HCT116 (cell line): ENCODE data around the gene ADAM10. TPM values are rescaled to one million over a fixed set of nuclear protein-coding genes. Genes with fewer than 3 reads are reported as not detected.

Experiments
- ATAC-seq: fragments of 200-7000 bp; cut with Tn5 transposase; 2 replicates; pipeline ENCODE4 v1.9.1; 2020; ENCODE audit warnings: mild to moderate bottlenecking, moderate library complexity
- BruUV-seq: library from RNA; stranded (reverse); fragments of 400-500 nt; replicated peaks from 2 replicates; lab custom pipeline; 2021; lab: Mats Ljungman, UMichigan
- CTCF ChIA-PET: fragments of 300-600 bp; sonication (Branson Sonifier 250); formaldehyde crosslinking; loops from one replicate; lab custom pipeline; 2021; ENCODE audit warnings: antibody characterized with exemption; lab: Charles Lee
- POLR2A ChIA-PET: fragments of 300-600, 350-600 bp; sonication (Branson Sonifier 250); formaldehyde crosslinking; loops from one replicate; lab custom pipeline; 2021; ENCODE audit warnings: antibody characterized with exemption; lab: Charles Lee
- RAD21 ChIA-PET, 2 experiments: fragments of 300-600 bp; sonication (Branson Sonifier 250); formaldehyde crosslinking; loops; one replicate each; lab custom pipeline; 2023; ENCODE audit warnings: low total read pairs in 2 of 2; ENCODE audit not compliant: uncharacterized antibody in 2 of 2, unreplicated experiment in 2 of 2, low non-redundant PET in 1 of 2; lab: Charles Lee
- DNase-seq: peaks from one replicate; pipeline ENCODE4 v3.0.0-alpha.2; 2010; ENCODE audit warnings: low read depth, low spot score
- H2AFZ ChIP-seq: fragments of 200-600 bp; shearing (Covaris generic), sonication (generic); 2 replicates; pipeline ENCODE4 v1.6.1; 2017; ENCODE audit warnings: low read depth, mixed run types, mixed read lengths, antibody characterized with exemption, low read length; ENCODE audit not compliant: poor library complexity, severe bottlenecking
- H3K27ac ChIP-seq: 2 replicates; pipeline ENCODE4 v1.5.1; 2012; ENCODE audit warnings: low read depth, low read length
- H3K27me3 ChIP-seq: fragments of 200-600 bp; sonication (generic); 2 replicates; pipeline ENCODE4 v1.6.1; 2016; ENCODE audit warnings: mixed run types, low read length, mixed read lengths; ENCODE audit not compliant: insufficient read depth
- H3K36me3 ChIP-seq, 2 experiments: fragments of 200-500 bp in 1 of 2; fragments of 200-600 bp in 1 of 2; sonication (Bioruptor generic) in 1 of 2; sonication (generic) in 1 of 2; 2 replicates each; pipeline versions ENCODE4 v1.5.1 to v1.6.1; 2014 to 2016; ENCODE audit warnings: low read length in 2 of 2, inconsistent platforms in 1 of 2, mixed read lengths in 1 of 2, mixed run types in 1 of 2; ENCODE audit not compliant: insufficient read depth in 2 of 2, control insufficient read depth in 1 of 2
- H3K4me1 ChIP-seq, 2 experiments: fragments of 200-600 bp in 1 of 2; sonication (generic) in 1 of 2; 2 replicates each; pipeline versions ENCODE4 v1.5.1 to v1.6.1; 2012 to 2017; ENCODE audit warnings: low read length in 2 of 2, inconsistent platforms in 1 of 2, mild to moderate bottlenecking in 1 of 2, mixed read lengths in 1 of 2, mixed run types in 1 of 2, moderate library complexity in 1 of 2; ENCODE audit not compliant: insufficient read depth in 2 of 2, control insufficient read depth in 1 of 2
- H3K4me2 ChIP-seq: fragments of 200-600 bp; sonication (generic); 2 replicates; pipeline ENCODE4 v1.6.1; 2017; ENCODE audit warnings: mixed run types, low read length, mixed read lengths
- H3K4me3 ChIP-seq, 2 experiments: fragments of 200-600 bp in 1 of 2; sonication (generic) in 1 of 2; replicated peaks in 1 of 2; 2 replicates each; pipeline ENCODE4 v1.5.1; 2011 to 2016; ENCODE audit warnings: low read length in 2 of 2, control low read depth in 1 of 2, low read depth in 1 of 2, mild to moderate bottlenecking in 1 of 2, mixed read lengths in 1 of 2, mixed run types in 1 of 2
- H3K79me2 ChIP-seq: fragments of 200-600 bp; sonication (generic); 2 replicates; pipeline ENCODE4 v1.6.1; 2017; ENCODE audit warnings: mild to moderate bottlenecking, mixed run types, low read length, moderate library complexity, mixed read lengths; ENCODE audit not compliant: insufficient read depth
- H3K9ac ChIP-seq: fragments of 200-600 bp; sonication (generic); 2 replicates; pipeline ENCODE4 v1.6.1; 2016; ENCODE audit warnings: low read length, mixed read lengths
- H3K9me2 ChIP-seq: fragments of 200-600 bp; sonication (generic), shearing (Covaris generic); 2 replicates; pipeline ENCODE4 v1.6.1; 2017; ENCODE audit warnings: mixed run types, mild to moderate bottlenecking, moderate library complexity; ENCODE audit not compliant: insufficient read depth
- H3K9me3 ChIP-seq, 2 experiments: fragments of 200-500 bp in 1 of 2; fragments of 200-600 bp in 1 of 2; sonication (Bioruptor generic) in 1 of 2; sonication (generic) in 1 of 2; 2 replicates each; pipeline ENCODE4 v1.6.1; 2014 to 2017; ENCODE audit warnings: low read length in 2 of 2, mixed read lengths in 2 of 2, inconsistent platforms in 1 of 2, low read depth in 1 of 2, mild to moderate bottlenecking in 1 of 2, mixed run types in 1 of 2, moderate library complexity in 1 of 2; ENCODE audit not compliant: control insufficient read depth in 1 of 2, insufficient read depth in 1 of 2
- H4K20me1 ChIP-seq: fragments of 200-600 bp; sonication (generic), shearing (Covaris generic); 2 replicates; pipeline ENCODE4 v1.6.1; 2017; ENCODE audit warnings: mixed run types, mild to moderate bottlenecking, moderate library complexity; ENCODE audit not compliant: insufficient read depth
- ATF3 ChIP-seq: IDR thresholded peaks from 2 replicates; pipeline ENCODE4 v1.6.1; 2012
- CEBPB ChIP-seq: IDR thresholded peaks from 2 replicates; pipeline ENCODE4 v1.6.1; 2012; ENCODE audit warnings: low read depth
- EZH2 ChIP-seq: fragments of 200-600 bp; sonication (generic); IDR thresholded peaks from 2 replicates; pipeline ENCODE4 v1.6.1; 2017; ENCODE audit warnings: antibody characterized with exemption, mixed run types
- EZH2phosphoT487 ChIP-seq: fragments of 200-600 bp; IDR thresholded peaks from 2 replicates; pipeline ENCODE4 v1.6.1; 2018; ENCODE audit warnings: antibody characterized with exemption, borderline replicate concordance
- FOSL1 ChIP-seq: IDR thresholded peaks from 2 replicates; pipeline ENCODE4 v1.6.1; 2012; ENCODE audit warnings: low read depth
- JUND ChIP-seq: IDR thresholded peaks from 2 replicates; pipeline ENCODE4 v1.6.1; 2012
- POLR2A ChIP-seq: IDR thresholded peaks from 2 replicates; pipeline ENCODE4 v1.7.0; 2011; ENCODE audit warnings: borderline replicate concordance; ENCODE audit not compliant: insufficient read depth, insufficient read length; ENCODE audit errors: extremely low read depth
- POLR2AphosphoS5 ChIP-seq: IDR thresholded peaks from 2 replicates; pipeline ENCODE4 v1.6.1; 2011; ENCODE audit warnings: mild to moderate bottlenecking, low read depth, low read length, moderate library complexity
- REST ChIP-seq: IDR thresholded peaks from 2 replicates; pipeline ENCODE4 v1.6.1; 2012; ENCODE audit warnings: low read depth
- SIN3A ChIP-seq: IDR thresholded peaks from 2 replicates; pipeline ENCODE4 v1.6.1; 2012; ENCODE audit warnings: low read depth
- SP1 ChIP-seq: IDR thresholded peaks from 2 replicates; pipeline ENCODE4 v1.6.1; 2012; ENCODE audit warnings: low read depth
- SRF ChIP-seq: IDR thresholded peaks from 2 replicates; pipeline ENCODE4 v1.6.1; 2012; ENCODE audit warnings: low read depth
- TCF7L2 ChIP-seq: IDR thresholded peaks from 2 replicates; pipeline ENCODE4 v1.7.0; 2011; ENCODE audit warnings: borderline replicate concordance, inconsistent platforms; ENCODE audit not compliant: insufficient read depth, insufficient read length; ENCODE audit errors: extremely low read depth
- ZBTB33 ChIP-seq: IDR thresholded peaks from 2 replicates; pipeline ENCODE4 v1.6.1; 2011; ENCODE audit warnings: mild to moderate bottlenecking, low read length, moderate library complexity; ENCODE audit not compliant: insufficient replicate concordance; ENCODE audit errors: extremely low read depth
- ZNF274 ChIP-seq: fragments of 200-500 bp; sonication (Bioruptor generic); IDR thresholded peaks from 2 replicates; pipeline ENCODE4 v1.6.1; 2014; ENCODE audit warnings: mild to moderate bottlenecking, low read depth, low read length, inconsistent platforms
- intact Hi-C: fragments of 100-400 bp; cut with micrococcal nuclease; formaldehyde crosslinking; loops from 2 replicates; pipeline ENCODE4 v1.10.0; 2022
- total RNA-seq: library from RNA; stranded (reverse); gene quantifications from one replicate; pipeline ENCODE4 v1.2.1, GENCODE V29; 2021; ENCODE audit not compliant: unreplicated experiment

The ADAM10 gene
- total RNA-seq, 1 experiment from 2014 or later, result 158 TPM

- ChIA-PET CTCF (interaction anchor here (1.7 kb wide), 1 partner anchor 15 kb away, joined by 4 read pairs; no protein-coding TSS in a partner anchor), POLR2A (interaction anchor here (0.9 kb wide), 1 partner anchor 38 kb away, joined by 3 read pairs; no protein-coding TSS in a partner anchor), RAD21 (no interaction called here)
- Histone ChIP-seq H3K79me2 (no peaks in the 10 kb centered on the region), H2AFZ (no peak overlapping the region), H3K36me3 (no peaks in the 10 kb centered on the region), H3K9me3 (no peaks in the 10 kb centered on the region), H3K27ac (no peak overlapping the region), H4K20me1 (no peaks in the 10 kb centered on the region), H3K4me3 (no peak overlapping the region), H3K27me3 (no peaks in the 10 kb centered on the region), H3K9ac (no peak overlapping the region), H3K4me1 (no peaks in the 10 kb centered on the region), H3K9me2 (no peaks in the 10 kb centered on the region), H3K4me2 (no peak overlapping the region)
- intact Hi-C loops, result no loop called here
- ATAC-seq (no peak), DNase-seq (no peak)
- no peak for TF ChIP-seq REST
- no peak for TF ChIP-seq CEBPB
- TF ChIP-seq FOSL1, result no peak
- no peak for TF ChIP-seq EZH2phosphoT487
- no peak for TF ChIP-seq POLR2AphosphoS5
- TF ChIP-seq POLR2A, result no peak
- no peak for TF ChIP-seq EZH2
- no peak for TF ChIP-seq ATF3
- no peak for TF ChIP-seq TCF7L2
- no peak for TF ChIP-seq ZBTB33
- no peak for TF ChIP-seq SRF
- no peak for TF ChIP-seq SIN3A
- TF ChIP-seq ZNF274, result no peak
- TF ChIP-seq JUND, result no peak
- TF ChIP-seq SP1, result no peak
- BruUV-seq, result no TSS peak
Observed at GRCh38 chr15:58755956-58756355, 6.4 kb upstream of the ADAM10 start.
